ENCODE measurements around the gene NUDT8. TPM values are rescaled to one million over a fixed set of nuclear protein-coding genes. Genes with fewer than 3 reads are reported as not detected.

NUDT8 gene
- total and polyA plus RNA-seq, 2 experiments from 2014 or later: 13.6 to 28.7 TPM

GRCh38 chr11:67664213-67664585, 34.5 kb upstream of the NUDT8 start:
- no peaks in the 10 kb centered on the region for H3K9me3 ChIP-seq (ENCODE audit: low read depth)
- no peaks in the 10 kb centered on the region for H3K27me3 ChIP-seq
- no peak for DNase-seq (ENCODE audit: low spot score)
- no peak overlapping the region for H3K4me3 ChIP-seq
- WGBS (ENCODE audit: low lambda C conversion rate, missing lambda C conversion rate): 93% methylated on average over 16 of the region's 16 CpGs
- no peaks in the 10 kb centered on the region for H3K36me3 ChIP-seq (replicated peaks; ENCODE audit: insufficient read depth, low read depth)
- no peak overlapping the region for H2AFZ ChIP-seq
- no peak for TF ChIP-seq EZH2phosphoT487 (IDR thresholded peaks at IDR 0.05; ENCODE audit: low read depth, severe bottlenecking, unreplicated experiment)
- no peak for TF ChIP-seq CTCF (IDR thresholded peaks at IDR 0.05; ENCODE audit: poor library complexity)
- TF ChIP-seq EZH2 (IDR thresholded peaks at IDR 0.05; ENCODE audit: borderline replicate concordance): no peak
- H3K9me2 ChIP-seq (replicated peaks; ENCODE audit: insufficient read depth): no peaks in the 10 kb centered on the region
- no peak overlapping the region for H3K27ac ChIP-seq
- H4K20me1 ChIP-seq (ENCODE audit: insufficient read depth, poor library complexity, severe bottlenecking): no peaks in the 10 kb centered on the region
- no peak overlapping the region for H3K4me2 ChIP-seq
- no peaks in the 10 kb centered on the region for H3K79me2 ChIP-seq
- H3K4me1 ChIP-seq (ENCODE audit: insufficient read depth): no peaks in the 10 kb centered on the region

- Histone ChIP-seq H4K20me1 (ENCODE audit: insufficient read depth, poor library complexity, severe bottlenecking) (no peaks in the 10 kb centered on the region), H3K4me2 (no peak overlapping the region), H2AFZ (no peak overlapping the region), H3K36me3 (replicated peaks; ENCODE audit: insufficient read depth, low read depth) (no peaks in the 10 kb centered on the region), H3K27me3 (no peaks in the 10 kb centered on the region), H3K4me1 (ENCODE audit: insufficient read depth) (no peaks in the 10 kb centered on the region), H3K9me2 (replicated peaks; ENCODE audit: insufficient read depth) (no peaks in the 10 kb centered on the region), H3K4me3 (no peak overlapping the region), H3K9me3 (ENCODE audit: low read depth) (no peaks in the 10 kb centered on the region), H3K79me2 (no peaks in the 10 kb centered on the region), H3K27ac (no peak overlapping the region)
- TF ChIP-seq EZH2phosphoT487 (IDR thresholded peaks at IDR 0.05; ENCODE audit: low read depth, severe bottlenecking, unreplicated experiment) (no peak), CTCF (IDR thresholded peaks at IDR 0.05; ENCODE audit: poor library complexity) (no peak), EZH2 (IDR thresholded peaks at IDR 0.05; ENCODE audit: borderline replicate concordance) (no peak)
- WGBS (ENCODE audit: low lambda C conversion rate, missing lambda C conversion rate): 96% methylated on average over 22 of the region's 22 CpGs
- DNase-seq (ENCODE audit: low spot score): no peak
These were observed 33.9 kb upstream of the NUDT8 start for GRCh38 chr11:67663532-67664212.

GRCh38 chr11:67662835-67663531, 33.2 kb upstream of the NUDT8 start:
- no peak overlapping the region for H3K4me3 ChIP-seq
- DNase-seq (ENCODE audit: low spot score): no peak
- no peaks in the 10 kb centered on the region for H3K9me2 ChIP-seq (replicated peaks; ENCODE audit: insufficient read depth)
- no peak overlapping the region for H2AFZ ChIP-seq
- H3K9me3 ChIP-seq (ENCODE audit: low read depth): no peaks in the 10 kb centered on the region
- TF ChIP-seq EZH2 (IDR thresholded peaks at IDR 0.05; ENCODE audit: borderline replicate concordance): no peak
- no peak for TF ChIP-seq CTCF (IDR thresholded peaks at IDR 0.05; ENCODE audit: poor library complexity)
- TF ChIP-seq EZH2phosphoT487 (IDR thresholded peaks at IDR 0.05; ENCODE audit: low read depth, severe bottlenecking, unreplicated experiment): no peak
- H3K36me3 ChIP-seq (replicated peaks; ENCODE audit: insufficient read depth, low read depth): no peaks in the 10 kb centered on the region
- 87% methylated on average over 19 of the region's 19 CpGs for WGBS (ENCODE audit: low lambda C conversion rate, missing lambda C conversion rate)
- H3K79me2 ChIP-seq: no peaks in the 10 kb centered on the region
- no peaks in the 10 kb centered on the region for H3K4me1 ChIP-seq (ENCODE audit: insufficient read depth)
- no peak overlapping the region for H3K27ac ChIP-seq
- H3K27me3 ChIP-seq: no peaks in the 10 kb centered on the region
- H4K20me1 ChIP-seq (ENCODE audit: insufficient read depth, poor library complexity, severe bottlenecking): no peaks in the 10 kb centered on the region
- H3K4me2 ChIP-seq: no peak overlapping the region

Measured in hepatocyte (in vitro differentiated cells).